GM12878 (cell line): Measurements from ENCODE around the gene RARRES1. TPM values are rescaled to one million over a fixed set of nuclear protein-coding genes. Genes with fewer than 3 reads are reported as not detected.

Experiments
- ATAC-seq: fragments of 200-7000 bp; cut with Tn5 transposase; 3 replicates; pipeline ENCODE4 v1.9.1; 2020; ENCODE audit warnings: mild to moderate bottlenecking, moderate library complexity
- BruUV-seq: library from RNA; stranded (reverse); fragments of 400-500 nt; replicated peaks from 2 replicates; lab custom pipeline; 2021; lab: Mats Ljungman, UMichigan
- CTCF ChIA-PET: fragments of 300-600 bp; sonication (Branson Sonifier 250); formaldehyde crosslinking; extraction: SDS; loops from one replicate; lab custom pipeline; 2021; ENCODE audit warnings: inconsistent platforms; lab: Yijun Ruan, JAX
- POLR2A ChIA-PET: fragments of 350-600 bp; formaldehyde crosslinking; extraction: SDS; loops from one replicate; lab custom pipeline; 2021; ENCODE audit warnings: inconsistent platforms; lab: Charles Lee
- RAD21 ChIA-PET: fragments of 300-600 bp; sonication (Branson Sonifier 250); formaldehyde crosslinking; loops from one replicate; lab custom pipeline; 2023; ENCODE audit warnings: antibody characterized with exemption; ENCODE audit not compliant: unreplicated experiment; lab: Charles Lee
- SMC1A ChIA-PET: fragments of 300-600 bp; sonication (Branson Sonifier 250); formaldehyde crosslinking; loops from one replicate; lab custom pipeline; 2023; ENCODE audit not compliant: unreplicated experiment, uncharacterized antibody; lab: Charles Lee
- DNase-seq: peaks from one replicate; pipeline ENCODE4 v3.0.0-alpha.2; 2011; ENCODE audit warnings: low read depth, low spot score
- FAIRE-seq: peaks from 3 replicates; lab custom pipeline; 2011; peaks lifted over from hg19 to GRCh38; lab: Jason Lieb, UNC
- H2AFZ ChIP-seq: 2 replicates; pipeline ENCODE4 v1.6.0; 2011; ENCODE audit warnings: low read depth, low read length, control low read depth; ENCODE audit not compliant: control insufficient read depth
- H3K27ac ChIP-seq: 2 replicates; pipeline ENCODE4 v1.5.1; 2011; ENCODE audit warnings: control low read depth; ENCODE audit not compliant: control insufficient read depth, insufficient read depth
- H3K27me3 ChIP-seq, 2 experiments: replicated peaks in 1 of 2; 2 replicates each; pipeline versions ENCODE4 v1.6.0 to v1.6.1; 2011; ENCODE audit warnings: low read length in 1 of 2; ENCODE audit not compliant: control insufficient read depth in 2 of 2, insufficient read depth in 2 of 2
- H3K36me3 ChIP-seq, 2 experiments: 2 replicates each; pipeline ENCODE4 v1.5.1; 2011; ENCODE audit warnings: low read length in 1 of 2; ENCODE audit not compliant: control insufficient read depth in 2 of 2, insufficient read depth in 2 of 2
- H3K4me1 ChIP-seq: 2 replicates; pipeline ENCODE4 v1.6.1; 2011; ENCODE audit warnings: mild to moderate bottlenecking, low read length, moderate library complexity, mixed read lengths; ENCODE audit not compliant: control insufficient read depth, insufficient read depth
- H3K4me2 ChIP-seq: 2 replicates; pipeline ENCODE4 v1.6.0; 2011; ENCODE audit warnings: control low read depth; ENCODE audit not compliant: control insufficient read depth, insufficient read depth
- H3K4me3 ChIP-seq: fragments of 200-600 bp; sonication (generic); 2 replicates; pipeline ENCODE4 v1.5.1; 2016
- H3K79me2 ChIP-seq: 2 replicates; pipeline ENCODE4 v1.6.0; 2011; ENCODE audit warnings: low read length; ENCODE audit not compliant: control insufficient read depth, insufficient read depth
- H3K9ac ChIP-seq: 2 replicates; pipeline ENCODE4 v1.8.0; 2011; ENCODE audit warnings: low read length, control low read depth, mixed read lengths; ENCODE audit not compliant: control insufficient read depth, insufficient read depth
- H3K9me3 ChIP-seq: replicated peaks from 3 replicates; pipeline ENCODE4 v1.5.1; 2011; ENCODE audit warnings: mild to moderate bottlenecking, low read length; ENCODE audit not compliant: control insufficient read depth, insufficient read depth
- H4K20me1 ChIP-seq: 2 replicates; pipeline ENCODE4 v1.6.0; 2011; ENCODE audit not compliant: control insufficient read depth, insufficient read depth
- CREM ChIP-seq: IDR thresholded peaks from 2 replicates; pipeline ENCODE4 v1.6.1; 2014; ENCODE audit warnings: antibody characterized with exemption, low read depth
- GATAD2B ChIP-seq: fragments of 450-650 bp; conservative IDR thresholded peaks from 2 replicates; pipeline ENCODE4 v1.6.1; 2017; ENCODE audit warnings: low read depth, mild to moderate bottlenecking, moderate library complexity
- HDAC6 ChIP-seq: fragments of 200-600 bp; sonication (generic); IDR thresholded peaks from one replicate; pipeline ENCODE4 v1.8.0; 2017; ENCODE audit warnings: antibody characterized with exemption; ENCODE audit not compliant: unreplicated experiment
- KDM1A ChIP-seq: fragments of 200-600 bp; sonication (generic); IDR thresholded peaks from 2 replicates; pipeline ENCODE4 v1.6.1; 2016; ENCODE audit warnings: borderline replicate concordance
- PKNOX1 ChIP-seq: fragments of 450-650 bp; IDR thresholded peaks from 2 replicates; pipeline ENCODE4 v1.6.1; 2016; ENCODE audit warnings: mild to moderate bottlenecking
- POLR2AphosphoS2 ChIP-seq: IDR thresholded peaks from 2 replicates; pipeline ENCODE4 v1.6.1; 2011; ENCODE audit warnings: low read depth, mild to moderate bottlenecking, low read length, improper control_type of control experiment, moderate library complexity
- WGBS: methylation state at CpG from one replicate; pipeline ENCODE4 v1.1.6; 2016; ENCODE audit warnings: low lambda C conversion rate; ENCODE audit not compliant: insufficient replicate concordance, insufficient coverage; ENCODE audit errors: missing lambda C conversion rate; 5-methylcytosine and 5-hydroxymethylcytosine counted together
- in situ Hi-C: fragments of 300-500 bp; cut with MboI; formaldehyde crosslinking; loops from 9 replicates; pipeline ENCODE4 v1.14.3; 2018; ENCODE audit warnings: mixed read lengths
- intact Hi-C: fragments of 100-400 bp; cut with micrococcal nuclease; formaldehyde crosslinking; loops from one replicate; pipeline ENCODE4 v1.14.2; 2022; ENCODE audit not compliant: unreplicated experiment
- polyA plus RNA-seq, 11 experiments: library from polyadenylated mRNA; depleted of rRNA in 4 of 11; unstranded in 6 of 11; stranded (reverse) in 5 of 11; fragments of >200 nt; fragmentation: Nextera tagmentation in 4 of 11; fragmentation: Illumina TruSeq in 1 of 11; extraction: Ambion mirVana in 4 of 11; extraction: Trizol in 1 of 11; gene quantifications; 1 replicate in 1 of 11; 2 replicates in 10 of 11; pipeline versions ENCODE4 v1.2.1 to v1.2.3, GENCODE V29; 2011 to 2016; ENCODE audit warnings: inconsistent platforms in 2 of 11, missing spikeins in 2 of 11, low read depth in 1 of 11
- total RNA-seq, 4 experiments: library from RNA; depleted of rRNA in 3 of 4; stranded (reverse); fragments of >200 nt in 3 of 4; fragmentation: Illumina TruSeq in 1 of 4; extraction: Trizol in 1 of 4; gene quantifications; 2 replicates each; pipeline versions ENCODE4 v1.2.1 to v1.2.3, GENCODE V29; 2013 to 2021

The RARRES1 gene
- total and polyA plus RNA-seq, 10 of the 15 experiments (the other 5 are each of a cell fraction or from before 2014, with no cell fraction given): 0.02 to 0.83 (median 0.63) TPM; not detected in 7

- no peak overlapping the region for H3K9ac ChIP-seq
- ChIA-PET SMC1A (interaction anchor here (1.0 to 2.5 kb wide), 2 partner anchors 12 to 15 kb away, joined by 3 to 9 read pairs; no protein-coding TSS in a partner anchor), CTCF (interaction anchor here (1.0 to 3.4 kb wide), 3 partner anchors 11 to 47 kb away, joined by 3 to 23 read pairs (median 3); no protein-coding TSS in a partner anchor), POLR2A (no interaction called here), RAD21 (interaction anchor here (1.0 kb wide), 1 partner anchor 15 kb away, joined by 3 read pairs; no protein-coding TSS in a partner anchor)
- H3K27me3 ChIP-seq: no peaks in the 10 kb centered on the region
- H3K4me2 ChIP-seq: no peak overlapping the region
- no peaks in the 10 kb centered on the region; a peak in 1 of 4 replicates for H3K36me3 ChIP-seq
- ATAC-seq (no peak), DNase-seq (no peak), FAIRE-seq (no peak)
- H3K9me3 ChIP-seq: no peaks in the 10 kb centered on the region
- H2AFZ ChIP-seq: no peak overlapping the region
- H3K4me3 ChIP-seq: no peak overlapping the region
- TF ChIP-seq PKNOX1 (no peak), POLR2AphosphoS2 (no peak), HDAC6 (no peak), KDM1A (no peak), CREM (no peak), GATAD2B (no peak)
- no peaks in the 10 kb centered on the region for H4K20me1 ChIP-seq
- in situ Hi-C loops: no loop called here
- intact Hi-C loops: no loop called here
- WGBS: 87% methylated on average over 4 of the region's 4 CpGs
- no peak overlapping the region for H3K27ac ChIP-seq
- peaks cover 5% of the 10 kb centered on the region; the same call in 1 of the 2 replicates for H3K4me1 ChIP-seq
- no TSS peak for BruUV-seq
- H3K79me2 ChIP-seq: no peaks in the 10 kb centered on the region
Observed at GRCh38 chr3:158742871-158743663, 10.8 kb upstream of the RARRES1 start.
